Activated naive CD8-positive, alpha-beta T cell (primary cell): ENCODE measurements around the gene CD160.
"Not testable (repeated sequence)": the region's sequence is repeated elsewhere in the genome, so short reads cannot be mapped to it uniquely, and the experiment has no call there.

Experiments
- H3K27ac Mint-ChIP-seq: one replicate; pipeline ENCODE4 v1.8.0; 2021; ENCODE audit warnings: mixed read lengths
- H3K27me3 Mint-ChIP-seq: one replicate; pipeline ENCODE4 v1.8.0; 2021; ENCODE audit warnings: mixed read lengths
- H3K36me3 Mint-ChIP-seq: one replicate; pipeline ENCODE4 v1.8.0; 2021; ENCODE audit warnings: mixed read lengths
- H3K4me1 Mint-ChIP-seq: one replicate; pipeline ENCODE4 v1.8.0; 2021; ENCODE audit warnings: low read depth, mixed read lengths
- H3K4me3 Mint-ChIP-seq: one replicate; pipeline ENCODE4 v1.8.0; 2021; ENCODE audit warnings: mild to moderate bottlenecking, mixed read lengths
- H3K9me3 Mint-ChIP-seq: one replicate; pipeline ENCODE4 v1.8.0; 2021; ENCODE audit warnings: low read depth, mixed read lengths

The CD160 gene, protein sequence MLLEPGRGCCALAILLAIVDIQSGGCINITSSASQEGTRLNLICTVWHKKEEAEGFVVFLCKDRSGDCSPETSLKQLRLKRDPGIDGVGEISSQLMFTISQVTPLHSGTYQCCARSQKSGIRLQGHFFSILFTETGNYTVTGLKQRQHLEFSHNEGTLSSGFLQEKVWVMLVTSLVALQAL

DNA sequence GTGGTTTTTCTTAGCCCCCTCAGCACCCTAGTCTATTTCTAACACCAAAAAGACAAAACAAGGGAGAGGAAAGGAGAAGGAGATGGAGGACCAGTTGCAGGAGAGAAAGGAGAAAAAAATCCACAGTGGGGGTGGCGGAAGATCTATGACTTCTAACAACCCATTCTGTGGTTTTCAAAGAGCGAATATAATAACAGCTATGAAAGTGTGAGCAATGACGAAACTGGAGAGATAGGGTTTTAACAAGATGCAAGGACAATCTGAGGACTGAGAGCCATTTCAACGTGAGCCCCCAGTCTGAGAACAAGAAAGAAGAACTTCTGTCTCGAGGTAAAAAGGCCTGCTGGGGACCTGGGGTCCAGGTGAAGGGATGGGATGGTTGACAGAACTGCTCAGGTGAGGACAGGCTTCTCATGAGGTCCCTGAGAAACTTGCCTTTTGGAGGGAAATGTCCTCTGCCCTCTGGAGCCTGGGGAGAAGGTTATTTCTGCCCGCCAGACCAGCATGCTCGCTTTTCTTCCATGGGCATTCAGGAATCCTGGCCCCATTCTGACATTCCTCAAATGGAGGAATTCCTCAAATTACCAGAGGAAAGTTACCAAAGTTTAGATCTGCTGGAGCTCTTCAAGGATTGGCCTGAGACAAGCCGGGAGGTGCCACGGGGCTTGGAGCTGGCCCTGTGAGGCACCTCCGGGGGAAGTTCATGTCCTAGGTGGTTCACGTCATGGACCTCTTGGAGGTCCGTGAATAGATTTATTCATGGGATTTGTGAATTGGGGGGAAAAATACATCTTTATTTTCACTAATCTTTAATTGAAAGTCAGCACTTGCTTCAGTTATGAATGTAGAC lies at the start of gene CD160:
Gene CD160 (plus strand): TSS at position 270 of the 850 bp plus-strand sequence. CDS start 8,829 bp downstream, outside the sequence.
- peaks cover 26% of the 10 kb centered on the region for H3K4me1 Mint-ChIP-seq
- H3K27ac Mint-ChIP-seq: no peak within 1 kb of the TSS
- H3K4me3 Mint-ChIP-seq: peak within 1 kb of the TSS; percentile 78
- H3K9me3 Mint-ChIP-seq: no peaks in the 10 kb centered on the region
- H3K27me3 Mint-ChIP-seq: peaks cover 13% of the 10 kb centered on the region
- no peaks in the 10 kb centered on the region for H3K36me3 Mint-ChIP-seq

DNA sequence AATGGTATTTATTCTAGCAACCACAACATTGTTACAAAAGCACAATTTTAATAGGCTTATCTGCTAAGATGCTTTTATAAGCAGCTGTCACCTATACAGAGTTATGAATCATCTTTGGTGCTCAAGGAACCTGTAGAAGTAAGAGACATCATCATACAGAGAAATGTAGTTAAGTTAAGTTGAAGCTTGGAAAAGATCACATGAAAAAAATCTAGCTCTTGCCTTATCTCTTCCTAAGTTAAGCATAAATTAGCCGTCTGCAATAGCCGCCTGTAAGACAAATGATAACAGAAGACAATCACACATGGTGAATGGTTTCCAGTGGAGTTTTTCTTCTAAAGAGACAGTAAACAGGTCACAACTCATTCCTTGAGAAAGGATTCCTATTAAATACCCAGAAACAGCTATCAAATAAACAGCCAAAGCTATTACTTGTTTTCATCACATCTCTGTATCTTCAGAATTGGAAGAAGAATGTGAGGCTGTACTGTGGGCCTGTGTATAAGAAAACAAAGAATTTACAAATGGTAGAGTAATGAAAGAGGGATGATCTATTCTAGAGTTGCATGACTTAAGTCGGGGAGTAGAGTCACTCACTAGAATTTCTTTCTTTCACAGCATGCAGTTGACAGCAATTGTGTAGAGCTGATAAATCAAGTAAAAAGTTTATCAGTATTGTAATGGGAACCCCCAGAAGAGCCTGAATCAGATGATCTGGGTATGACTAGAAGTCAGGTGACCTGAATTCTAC lies 48.1 kb upstream of the CD160 start:
- H3K9me3 Mint-ChIP-seq, H3K27me3 Mint-ChIP-seq, H3K4me3 Mint-ChIP-seq, H3K36me3 Mint-ChIP-seq: not testable (repeated sequence)
- Mint-ChIP-seq H3K27ac (peak overlapping the region; percentile 75), H3K4me1 (peaks cover 15% of the 10 kb centered on the region)

DNA sequence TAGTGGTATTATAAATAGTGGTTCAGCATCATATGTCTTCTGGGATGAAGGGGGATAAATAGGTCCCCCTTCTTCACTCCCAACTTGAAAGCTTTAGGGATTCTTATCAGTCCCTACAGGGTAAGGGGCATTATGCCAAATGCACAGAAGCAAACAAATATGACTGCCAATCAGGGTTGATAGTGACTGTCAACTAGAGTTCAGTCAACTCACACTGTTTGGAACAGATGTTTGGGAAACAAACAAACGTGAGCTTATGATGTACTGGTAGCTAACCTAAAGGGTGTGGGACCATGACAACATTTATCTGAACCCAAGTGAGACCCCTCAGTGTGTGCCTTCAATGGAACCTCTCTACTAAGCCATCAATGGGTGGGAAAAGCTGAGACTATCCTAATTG lies 46.1 kb upstream of the CD160 start:
- H3K27ac Mint-ChIP-seq, H3K4me3 Mint-ChIP-seq, H3K9me3 Mint-ChIP-seq, H3K36me3 Mint-ChIP-seq, H3K27me3 Mint-ChIP-seq: not testable (repeated sequence)
- peaks cover 16% of the 10 kb centered on the region for H3K4me1 Mint-ChIP-seq

GRCh38 chr1:145684858-145685257 lies 34.4 kb upstream of the CD160 start:
- H3K27ac Mint-ChIP-seq, H3K27me3 Mint-ChIP-seq, H3K4me1 Mint-ChIP-seq, H3K36me3 Mint-ChIP-seq, H3K4me3 Mint-ChIP-seq, H3K9me3 Mint-ChIP-seq: not testable (repeated sequence)

GRCh38 chr1:145686078-145686477 lies 33.2 kb upstream of the CD160 start:
- H3K4me3 Mint-ChIP-seq, H3K9me3 Mint-ChIP-seq, H3K27ac Mint-ChIP-seq, H3K36me3 Mint-ChIP-seq, H3K27me3 Mint-ChIP-seq: not testable (repeated sequence)
- H3K4me1 Mint-ChIP-seq: peaks cover 19% of the 10 kb centered on the region

GRCh38 chr1:145688328-145688727 lies 31.0 kb upstream of the CD160 start:
- no peak overlapping the region for H3K4me3 Mint-ChIP-seq
- no peaks in the 10 kb centered on the region for H3K27me3 Mint-ChIP-seq
- no peak overlapping the region for H3K27ac Mint-ChIP-seq
- H3K9me3 Mint-ChIP-seq: no peaks in the 10 kb centered on the region
- H3K36me3 Mint-ChIP-seq: peaks cover 2% of the 10 kb centered on the region
- H3K4me1 Mint-ChIP-seq: peaks cover 23% of the 10 kb centered on the region

DNA sequence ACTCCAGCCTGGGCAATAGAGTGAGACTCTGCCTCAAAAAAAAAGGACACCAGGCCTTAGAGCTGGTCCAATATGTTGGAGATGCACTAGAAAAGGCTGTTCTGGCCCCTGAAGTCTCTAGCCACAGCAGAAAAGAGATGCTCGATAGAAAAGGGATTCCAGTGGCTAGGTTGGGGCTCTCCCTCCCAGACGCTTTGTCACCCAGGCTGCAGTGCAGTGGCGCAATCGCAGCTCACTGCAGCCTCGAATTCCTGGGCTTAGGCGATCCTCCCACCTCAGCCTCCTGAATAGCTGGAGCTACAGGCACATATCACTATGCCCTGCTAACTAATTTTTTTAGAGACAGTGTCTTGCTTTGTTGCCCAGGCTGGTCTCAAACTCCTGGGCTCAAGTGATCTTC lies 30.4 kb upstream of the CD160 start:
- Mint-ChIP-seq H3K27ac (no peak overlapping the region), H3K9me3 (no peaks in the 10 kb centered on the region), H3K27me3 (no peaks in the 10 kb centered on the region), H3K36me3 (peaks cover 2% of the 10 kb centered on the region), H3K4me3 (no peak overlapping the region), H3K4me1 (peaks cover 23% of the 10 kb centered on the region)

DNA sequence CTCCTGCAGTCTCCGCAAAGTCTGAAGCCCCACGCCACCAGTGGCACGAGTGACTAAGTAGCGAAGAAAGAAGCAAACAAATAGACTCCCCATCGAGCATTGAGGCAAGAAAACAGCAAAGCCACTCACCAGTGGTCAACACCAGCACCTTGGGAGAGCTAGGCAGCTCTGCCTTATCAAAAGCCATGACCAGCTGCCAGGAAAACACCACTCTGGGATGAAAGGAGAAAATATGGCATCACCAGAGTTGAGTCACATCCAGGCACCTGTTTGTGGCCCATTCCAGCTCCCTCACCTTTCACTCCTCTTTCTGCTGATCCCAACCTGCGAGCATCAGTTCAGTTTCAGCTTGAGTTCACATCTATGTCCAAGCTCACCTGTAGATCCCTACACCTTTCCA lies 29.4 kb upstream of the CD160 start:
- H3K27ac Mint-ChIP-seq: no peak overlapping the region
- peaks cover 2% of the 10 kb centered on the region for H3K36me3 Mint-ChIP-seq
- peaks cover 23% of the 10 kb centered on the region for H3K4me1 Mint-ChIP-seq
- H3K27me3 Mint-ChIP-seq: no peaks in the 10 kb centered on the region
- H3K4me3 Mint-ChIP-seq: peak overlapping the region; percentile 35
- no peaks in the 10 kb centered on the region for H3K9me3 Mint-ChIP-seq

GRCh38 chr1:145690587-145691558 lies 28.4 kb upstream of the CD160 start:
- no peaks in the 10 kb centered on the region for H3K27me3 Mint-ChIP-seq
- no peaks in the 10 kb centered on the region for H3K9me3 Mint-ChIP-seq
- peak overlapping the region; percentile 51 for H3K4me3 Mint-ChIP-seq
- no peaks in the 10 kb centered on the region for H3K36me3 Mint-ChIP-seq
- H3K27ac Mint-ChIP-seq: peak overlapping the region; percentile 30
- H3K4me1 Mint-ChIP-seq: peaks cover 23% of the 10 kb centered on the region

DNA sequence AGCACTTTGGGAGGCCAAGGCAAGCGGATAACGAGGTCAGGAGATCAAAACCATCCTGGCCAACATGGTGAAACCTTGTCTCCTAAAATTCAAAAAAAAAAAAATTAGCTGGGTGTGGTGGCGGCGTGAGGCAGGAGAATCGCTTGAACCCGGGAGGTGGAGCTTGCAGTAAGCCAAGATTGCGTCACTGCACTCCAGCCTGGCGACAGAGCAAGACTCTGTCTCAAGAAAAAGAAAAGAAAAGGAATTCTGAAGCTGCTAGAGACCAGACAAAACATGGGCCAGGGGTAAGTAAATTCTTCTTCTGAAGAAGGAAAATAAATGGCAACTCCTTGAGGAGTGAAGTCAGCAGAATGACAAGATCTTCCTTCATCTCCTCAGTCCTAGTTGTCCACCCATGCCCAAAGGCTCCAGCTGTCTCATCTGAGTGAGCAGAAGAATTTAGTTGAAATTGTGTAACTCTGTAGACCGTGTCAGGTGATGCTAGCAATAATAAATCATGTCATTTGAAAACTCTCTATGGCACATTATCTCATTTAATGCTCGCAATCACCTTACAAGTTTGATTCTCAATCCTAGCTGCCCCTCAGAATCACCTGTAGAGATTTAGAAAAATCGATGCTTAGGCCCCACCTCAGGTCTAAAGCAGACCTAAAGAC lies 26.4 kb upstream of the CD160 start:
- Mint-ChIP-seq H3K4me3 (no peak overlapping the region), H3K36me3 (no peaks in the 10 kb centered on the region), H3K27me3 (no peaks in the 10 kb centered on the region), H3K27ac (no peak overlapping the region), H3K9me3 (no peaks in the 10 kb centered on the region), H3K4me1 (peaks cover 23% of the 10 kb centered on the region)

DNA sequence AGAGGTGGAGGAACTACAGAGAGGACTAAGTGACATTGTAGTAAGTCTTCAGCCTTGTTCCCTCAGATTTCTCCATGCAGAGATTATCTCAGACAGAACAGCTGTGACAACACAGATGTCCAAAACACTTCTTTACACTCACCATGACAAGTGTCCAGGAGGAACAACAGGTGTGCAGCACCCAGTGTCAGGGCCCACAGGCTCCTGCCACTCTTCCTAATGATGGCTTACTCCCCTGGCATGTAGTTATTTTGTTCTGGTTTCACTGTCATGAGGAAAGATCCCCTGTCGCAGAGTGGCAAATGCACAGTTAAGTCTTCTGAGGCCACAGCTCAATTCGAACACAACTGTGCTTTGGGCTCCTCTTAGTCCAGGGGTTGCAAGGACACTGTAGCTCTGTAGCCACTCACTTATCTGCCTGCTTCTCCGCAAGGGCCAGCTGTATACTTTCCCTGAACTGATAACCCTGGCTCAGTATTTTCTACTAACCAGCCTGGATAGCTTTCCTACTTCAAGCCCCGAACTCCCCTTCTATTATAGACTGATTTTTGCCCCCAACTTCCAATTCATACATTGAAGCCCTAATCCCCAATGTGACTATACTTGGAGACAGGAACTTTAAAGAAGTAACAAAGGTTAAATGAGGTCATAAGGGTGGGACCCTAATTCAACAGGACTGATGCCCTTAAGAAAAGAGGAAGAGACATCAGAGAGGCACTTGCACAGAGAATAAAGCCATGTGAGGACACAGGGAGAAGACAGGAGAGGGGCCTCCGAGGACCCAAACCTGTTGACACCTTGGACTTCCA lies 23.3 kb upstream of the CD160 start:
- H3K36me3 Mint-ChIP-seq: no peaks in the 10 kb centered on the region
- no peak overlapping the region for H3K4me3 Mint-ChIP-seq
- H3K4me1 Mint-ChIP-seq: peaks cover 4% of the 10 kb centered on the region
- H3K9me3 Mint-ChIP-seq: no peaks in the 10 kb centered on the region
- H3K27ac Mint-ChIP-seq: no peak overlapping the region
- H3K27me3 Mint-ChIP-seq: no peaks in the 10 kb centered on the region

- H3K27me3 Mint-ChIP-seq: no peaks in the 10 kb centered on the region
- H3K9me3 Mint-ChIP-seq: no peaks in the 10 kb centered on the region
- no peaks in the 10 kb centered on the region for H3K4me1 Mint-ChIP-seq
- no peak overlapping the region for H3K4me3 Mint-ChIP-seq
- H3K36me3 Mint-ChIP-seq: no peaks in the 10 kb centered on the region
- H3K27ac Mint-ChIP-seq: no peak overlapping the region
Measured at GRCh38 chr1:145696630-145696960, 22.7 kb upstream of the CD160 start.

DNA sequence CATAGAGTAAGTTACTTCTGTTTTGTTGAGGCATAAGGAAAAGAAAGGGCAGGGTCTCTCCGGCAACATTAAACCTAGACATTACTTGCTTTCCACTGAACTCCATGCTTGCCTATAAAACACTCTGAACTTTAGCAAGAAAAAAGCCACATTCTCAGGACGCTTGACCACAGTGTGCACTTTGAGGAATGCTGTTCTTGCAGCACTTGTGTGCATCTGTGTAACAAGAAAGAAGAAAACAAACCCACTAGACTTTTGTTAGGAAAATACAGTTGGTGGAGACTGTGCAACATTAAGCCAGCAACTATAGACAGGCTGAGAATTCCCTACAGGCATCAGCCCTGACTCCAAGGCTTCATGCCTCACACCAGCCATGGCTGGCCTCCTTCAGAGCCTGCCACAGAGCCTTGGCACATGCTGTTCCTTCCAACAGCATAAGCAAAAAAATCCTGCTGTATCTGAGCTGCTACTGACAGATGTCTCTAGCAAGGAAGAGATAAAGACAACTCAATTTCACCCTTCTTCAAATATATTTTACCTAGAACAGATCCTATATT lies 17.9 kb upstream of the CD160 start:
- Mint-ChIP-seq H3K36me3 (no peaks in the 10 kb centered on the region), H3K27ac (no peak overlapping the region), H3K9me3 (no peaks in the 10 kb centered on the region), H3K4me3 (no peak overlapping the region), H3K27me3 (no peaks in the 10 kb centered on the region), H3K4me1 (no peaks in the 10 kb centered on the region)
